HepG2 (cell line): ENCODE results near the gene DPM2. TPM values are rescaled to one million over a fixed set of nuclear protein-coding genes. Genes with fewer than 3 reads are reported as not detected.

Source experiments
- ARNTL ChIP-seq: sonication (generic); formaldehyde crosslinking; IDR thresholded peaks from 2 replicates; pipeline ENCODE4 v1.4.0; 2020; ENCODE audit warnings: mild to moderate bottlenecking, missing genetic modification reagents
- HMG20B ChIP-seq: conservative IDR thresholded peaks from 2 replicates; pipeline ENCODE4 v1.6.1; 2016; ENCODE audit warnings: missing genetic modification reagents, missing compliant biosample characterization
- KDM4B ChIP-seq: sonication (generic); formaldehyde crosslinking; IDR thresholded peaks from 2 replicates; pipeline ENCODE4 v1.4.0; 2020; ENCODE audit warnings: missing genetic modification reagents
- NCOA5 ChIP-seq: sonication (generic); formaldehyde crosslinking; IDR thresholded peaks from 2 replicates; pipeline ENCODE4 v1.4.0; 2020; ENCODE audit warnings: missing genetic modification reagents
- NPAS2 ChIP-seq: sonication (generic); formaldehyde crosslinking; IDR thresholded peaks from 2 replicates; pipeline ENCODE4 v1.8.0; 2022; ENCODE audit warnings: mild to moderate bottlenecking, missing genetic modification reagents, borderline replicate concordance
- PAWR ChIP-seq: sonication (generic); formaldehyde crosslinking; IDR thresholded peaks from 2 replicates; pipeline ENCODE4 v1.4.0; 2020; ENCODE audit warnings: missing genetic modification reagents, mild to moderate bottlenecking, borderline replicate concordance
- PTBP1 ChIP-seq: fragments of 200-400 bp; formaldehyde crosslinking; IDR thresholded peaks from 2 replicates; pipeline ENCODE4 v1.6.1; 2018; ENCODE audit warnings: low read length, low read depth; ENCODE audit not compliant: poor library complexity, severe bottlenecking
- RARA ChIP-seq: IDR thresholded peaks from 2 replicates; pipeline ENCODE4 v1.6.1; 2016; ENCODE audit warnings: missing genetic modification reagents, missing compliant biosample characterization
- RXRB ChIP-seq: IDR thresholded peaks from 2 replicates; pipeline ENCODE4 v1.6.1; 2016; ENCODE audit warnings: borderline replicate concordance, missing genetic modification reagents, missing compliant biosample characterization
- SAP130 ChIP-seq: IDR thresholded peaks from 2 replicates; pipeline ENCODE4 v1.6.1; 2016; ENCODE audit warnings: low read depth
- SRSF4 ChIP-seq: fragments of 200-400 bp; formaldehyde crosslinking; IDR thresholded peaks from one replicate; pipeline ENCODE4 v1.6.1; 2018; ENCODE audit warnings: mild to moderate bottlenecking, low read depth, low read length, moderate library complexity; ENCODE audit not compliant: poor library complexity, severe bottlenecking
- STAT5B ChIP-seq: sonication (generic); formaldehyde crosslinking; IDR thresholded peaks from 2 replicates; pipeline ENCODE4 v1.4.0; 2020; ENCODE audit warnings: missing genetic modification reagents
- ZNF138 ChIP-seq: sonication (generic); formaldehyde crosslinking; IDR thresholded peaks from 2 replicates; pipeline ENCODE4 v1.5.0; 2020; ENCODE audit warnings: mild to moderate bottlenecking, low read depth, missing genetic modification reagents
- ZNF20 ChIP-seq: sonication (generic); formaldehyde crosslinking; IDR thresholded peaks from 2 replicates; pipeline ENCODE4 v1.4.0; 2020; ENCODE audit warnings: mild to moderate bottlenecking, moderate library complexity, missing genetic modification reagents
- ZNF230 ChIP-seq: sonication (generic); formaldehyde crosslinking; IDR thresholded peaks from 2 replicates; pipeline ENCODE4 v1.4.0; 2020; ENCODE audit warnings: mild to moderate bottlenecking, missing genetic modification reagents
- ZNF234 ChIP-seq: sonication (generic); formaldehyde crosslinking; conservative IDR thresholded peaks from 2 replicates; pipeline ENCODE4 v1.5.1; 2020; ENCODE audit warnings: mild to moderate bottlenecking, missing genetic modification reagents
- ZNF253 ChIP-seq: sonication (generic); formaldehyde crosslinking; IDR thresholded peaks from 2 replicates; pipeline ENCODE4 v1.8.0; 2022; ENCODE audit warnings: mild to moderate bottlenecking, missing genetic modification reagents, borderline replicate concordance
- ZNF468 ChIP-seq: sonication (generic); formaldehyde crosslinking; IDR thresholded peaks from 2 replicates; pipeline ENCODE4 v1.8.0; 2022; ENCODE audit warnings: mild to moderate bottlenecking, moderate library complexity, missing genetic modification reagents
- ZNF775 ChIP-seq: sonication (generic); formaldehyde crosslinking; IDR thresholded peaks from 2 replicates; pipeline ENCODE4 v1.4.0; 2020; ENCODE audit warnings: missing genetic modification reagents, mild to moderate bottlenecking, moderate library complexity, borderline replicate concordance
- ZNF782 ChIP-seq: sonication (generic); formaldehyde crosslinking; IDR thresholded peaks from 2 replicates; pipeline ENCODE4 v1.4.0; 2020; ENCODE audit warnings: missing genetic modification reagents, mild to moderate bottlenecking, borderline replicate concordance
- polyA plus RNA-seq, 8 experiments: library from polyadenylated mRNA; depleted of rRNA in 3 of 8; stranded (reverse) in 7 of 8; unstranded in 1 of 8; fragments of >200 nt; fragmentation: Illumina TruSeq in 4 of 8; extraction: Trizol in 4 of 8; gene quantifications; 2 replicates each; pipeline versions ENCODE4 v1.2.1 to v1.2.3, GENCODE V29; 2011 to 2016; ENCODE audit warnings: low read depth in 4 of 8, missing spikeins in 1 of 8, mixed read lengths in 1 of 8; ENCODE audit not compliant: insufficient read depth in 1 of 8
- total RNA-seq, 5 experiments: library from RNA; depleted of rRNA; stranded (reverse); fragments of >200 nt; fragmentation: Illumina TruSeq; extraction: Trizol; gene quantifications; 2 replicates each; pipeline ENCODE4 v1.2.3, GENCODE V29; 2016; ENCODE audit warnings: low read depth in 1 of 5
- TF ChIP-seq, protein P1 (sequence below): sonication (generic); formaldehyde crosslinking; conservative IDR thresholded peaks from 2 replicates; pipeline ENCODE4 v1.5.0; 2020; ENCODE audit warnings: missing genetic modification reagents
- TF ChIP-seq, protein P2 (sequence below): sonication (generic); formaldehyde crosslinking; IDR thresholded peaks from 2 replicates; pipeline ENCODE4 v1.5.0; 2020; ENCODE audit warnings: mild to moderate bottlenecking, missing genetic modification reagents, borderline replicate concordance
- TF ChIP-seq, protein P3 (sequence below): sonication (generic); formaldehyde crosslinking; IDR thresholded peaks from 2 replicates; pipeline ENCODE4 v1.4.0; 2020; ENCODE audit warnings: mild to moderate bottlenecking, missing genetic modification reagents
- TF ChIP-seq, protein P4 (sequence below): IDR thresholded peaks from 2 replicates; pipeline ENCODE4 v1.4.0; 2020; ENCODE audit warnings: mild to moderate bottlenecking, missing genetic modification reagents

DPM2 gene
- total and polyA plus RNA-seq, 2 of the 13 experiments (the other 11 are each of a cell fraction or from before 2014, with no cell fraction given) = 24.8 to 35.3 TPM

DNA sequence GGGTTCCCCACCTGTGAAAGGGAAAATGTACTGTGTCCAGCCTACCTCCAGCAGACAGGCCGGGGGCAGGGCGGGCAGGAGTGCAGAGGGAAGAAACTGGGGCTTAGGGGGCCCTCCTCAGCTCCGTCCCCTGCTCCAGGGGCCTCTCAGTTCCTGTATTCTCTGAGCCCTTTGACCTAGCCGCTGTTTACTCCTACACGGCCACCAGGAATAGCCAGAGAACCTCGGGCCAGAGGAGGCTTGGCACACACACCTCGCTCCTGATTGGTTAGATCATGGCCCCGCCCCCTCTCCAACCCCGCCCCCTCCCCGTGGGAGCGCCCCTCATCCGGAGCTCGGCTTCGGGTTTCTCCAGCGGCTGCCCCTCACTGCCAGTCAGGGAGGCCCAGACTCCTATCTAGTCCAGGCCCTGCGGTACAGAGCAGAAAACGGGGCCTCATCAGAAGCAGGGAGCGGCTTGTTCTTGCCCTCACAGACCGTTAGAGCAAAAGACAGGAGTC, 40.4 kb downstream of the DPM2 start (continued):
- TF ChIP-seq ZNF253 (no peak), NPAS2 (CRISPR knock-in tag) (no peak), PAWR (CRISPR knock-in tag) (no peak), ZNF20 (CRISPR knock-in tag) (no peak), SAP130 (CRISPR knock-in tag) (peak; percentile 89), ZNF782 (CRISPR knock-in tag) (no peak), ZNF234 (CRISPR knock-in tag) (no peak), RXRB (peak; percentile 82; the same call in 1 of the 2 replicates), RARA (CRISPR knock-in tag) (peak; percentile 80), STAT5B (CRISPR knock-in tag) (no peak), ARNTL (CRISPR knock-in tag) (0 out of 2 replicates have a peak, but pooled peaks have one; percentile 43), ZNF468 (CRISPR knock-in tag) (no peak), SRSF4 (no peak), ZNF775 (no peak), PTBP1 (no peak), ZNF230 (CRISPR knock-in tag) (no peak), ZNF138 (CRISPR knock-in tag) (no peak), KDM4B (CRISPR knock-in tag) (peak; percentile 83), NCOA5 (CRISPR knock-in tag) (no peak), HMG20B (CRISPR knock-in tag) (0 out of 2 replicates have a peak, but pooled peaks have one; percentile 44)
- TF ChIP-seq, protein P1, sequence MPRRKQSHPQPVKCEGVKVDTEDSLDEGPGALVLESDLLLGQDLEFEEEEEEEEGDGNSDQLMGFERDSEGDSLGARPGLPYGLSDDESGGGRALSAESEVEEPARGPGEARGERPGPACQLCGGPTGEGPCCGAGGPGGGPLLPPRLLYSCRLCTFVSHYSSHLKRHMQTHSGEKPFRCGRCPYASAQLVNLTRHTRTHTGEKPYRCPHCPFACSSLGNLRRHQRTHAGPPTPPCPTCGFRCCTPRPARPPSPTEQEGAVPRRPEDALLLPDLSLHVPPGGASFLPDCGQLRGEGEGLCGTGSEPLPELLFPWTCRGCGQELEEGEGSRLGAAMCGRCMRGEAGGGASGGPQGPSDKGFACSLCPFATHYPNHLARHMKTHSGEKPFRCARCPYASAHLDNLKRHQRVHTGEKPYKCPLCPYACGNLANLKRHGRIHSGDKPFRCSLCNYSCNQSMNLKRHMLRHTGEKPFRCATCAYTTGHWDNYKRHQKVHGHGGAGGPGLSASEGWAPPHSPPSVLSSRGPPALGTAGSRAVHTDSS (CRISPR knock-in tag) = no peak
- TF ChIP-seq, protein P2, sequence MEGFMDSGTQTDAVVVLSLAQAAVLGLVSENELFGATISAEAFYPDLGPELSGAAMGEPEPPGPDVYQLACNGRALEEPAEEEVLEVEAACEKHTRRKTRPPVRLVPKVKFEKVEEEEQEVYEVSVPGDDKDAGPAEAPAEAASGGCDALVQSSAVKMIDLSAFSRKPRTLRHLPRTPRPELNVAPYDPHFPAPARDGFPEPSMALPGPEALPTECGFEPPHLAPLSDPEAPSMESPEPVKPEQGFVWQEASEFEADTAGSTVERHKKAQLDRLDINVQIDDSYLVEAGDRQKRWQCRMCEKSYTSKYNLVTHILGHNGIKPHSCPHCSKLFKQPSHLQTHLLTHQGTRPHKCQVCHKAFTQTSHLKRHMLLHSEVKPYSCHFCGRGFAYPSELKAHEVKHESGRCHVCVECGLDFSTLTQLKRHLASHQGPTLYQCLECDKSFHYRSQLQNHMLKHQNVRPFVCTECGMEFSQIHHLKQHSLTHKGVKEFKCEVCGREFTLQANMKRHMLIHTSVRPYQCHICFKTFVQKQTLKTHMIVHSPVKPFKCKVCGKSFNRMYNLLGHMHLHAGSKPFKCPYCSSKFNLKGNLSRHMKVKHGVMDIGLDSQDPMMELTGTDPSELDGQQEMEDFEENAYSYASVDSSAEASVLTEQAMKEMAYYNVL = no peak; the same call in 1 of the 2 replicates
- TF ChIP-seq, protein P3, sequence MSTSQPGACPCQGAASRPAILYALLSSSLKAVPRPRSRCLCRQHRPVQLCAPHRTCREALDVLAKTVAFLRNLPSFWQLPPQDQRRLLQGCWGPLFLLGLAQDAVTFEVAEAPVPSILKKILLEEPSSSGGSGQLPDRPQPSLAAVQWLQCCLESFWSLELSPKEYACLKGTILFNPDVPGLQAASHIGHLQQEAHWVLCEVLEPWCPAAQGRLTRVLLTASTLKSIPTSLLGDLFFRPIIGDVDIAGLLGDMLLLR (CRISPR knock-in tag) = no peak
- TF ChIP-seq, protein P4, sequence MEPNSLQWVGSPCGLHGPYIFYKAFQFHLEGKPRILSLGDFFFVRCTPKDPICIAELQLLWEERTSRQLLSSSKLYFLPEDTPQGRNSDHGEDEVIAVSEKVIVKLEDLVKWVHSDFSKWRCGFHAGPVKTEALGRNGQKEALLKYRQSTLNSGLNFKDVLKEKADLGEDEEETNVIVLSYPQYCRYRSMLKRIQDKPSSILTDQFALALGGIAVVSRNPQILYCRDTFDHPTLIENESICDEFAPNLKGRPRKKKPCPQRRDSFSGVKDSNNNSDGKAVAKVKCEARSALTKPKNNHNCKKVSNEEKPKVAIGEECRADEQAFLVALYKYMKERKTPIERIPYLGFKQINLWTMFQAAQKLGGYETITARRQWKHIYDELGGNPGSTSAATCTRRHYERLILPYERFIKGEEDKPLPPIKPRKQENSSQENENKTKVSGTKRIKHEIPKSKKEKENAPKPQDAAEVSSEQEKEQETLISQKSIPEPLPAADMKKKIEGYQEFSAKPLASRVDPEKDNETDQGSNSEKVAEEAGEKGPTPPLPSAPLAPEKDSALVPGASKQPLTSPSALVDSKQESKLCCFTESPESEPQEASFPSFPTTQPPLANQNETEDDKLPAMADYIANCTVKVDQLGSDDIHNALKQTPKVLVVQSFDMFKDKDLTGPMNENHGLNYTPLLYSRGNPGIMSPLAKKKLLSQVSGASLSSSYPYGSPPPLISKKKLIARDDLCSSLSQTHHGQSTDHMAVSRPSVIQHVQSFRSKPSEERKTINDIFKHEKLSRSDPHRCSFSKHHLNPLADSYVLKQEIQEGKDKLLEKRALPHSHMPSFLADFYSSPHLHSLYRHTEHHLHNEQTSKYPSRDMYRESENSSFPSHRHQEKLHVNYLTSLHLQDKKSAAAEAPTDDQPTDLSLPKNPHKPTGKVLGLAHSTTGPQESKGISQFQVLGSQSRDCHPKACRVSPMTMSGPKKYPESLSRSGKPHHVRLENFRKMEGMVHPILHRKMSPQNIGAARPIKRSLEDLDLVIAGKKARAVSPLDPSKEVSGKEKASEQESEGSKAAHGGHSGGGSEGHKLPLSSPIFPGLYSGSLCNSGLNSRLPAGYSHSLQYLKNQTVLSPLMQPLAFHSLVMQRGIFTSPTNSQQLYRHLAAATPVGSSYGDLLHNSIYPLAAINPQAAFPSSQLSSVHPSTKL = peak; percentile 71
